WTC11 (cell line): ENCODE measurements around the gene HMMR. TPM values are rescaled to one million over a fixed set of nuclear protein-coding genes. Genes with fewer than 3 reads are reported as not detected.

Experiments used
- ATAC-seq: fragments of 200-7000 bp; cut with Tn5 transposase; 2 replicates; pipeline ENCODE4 v1.10.0; 2021; ENCODE audit warnings: mild to moderate bottlenecking, moderate library complexity
- CTCF ChIA-PET: fragments of 300-600 bp; sonication (Branson Sonifier 250); formaldehyde crosslinking; loops from one replicate; lab custom pipeline; 2021; ENCODE audit warnings: antibody characterized with exemption; lab: Charles Lee
- POLR2A ChIA-PET: fragments of 350-600 bp; sonication (Branson Sonifier 250); formaldehyde crosslinking; loops from one replicate; lab custom pipeline; 2021; ENCODE audit warnings: antibody characterized with exemption; lab: Charles Lee
- DNase-seq: peaks from one replicate; pipeline ENCODE4 v3.0.0; 2021; ENCODE audit warnings: low spot score
- H3K27ac Mint-ChIP-seq: 2 replicates; pipeline ENCODE4 v1.8.0; 2021; ENCODE audit warnings: mixed read lengths
- H3K27me3 Mint-ChIP-seq: 2 replicates; pipeline ENCODE4 v1.8.0; 2021; ENCODE audit warnings: low read depth, mild to moderate bottlenecking, moderate library complexity, mixed read lengths
- H3K36me3 Mint-ChIP-seq: 2 replicates; pipeline ENCODE4 v1.8.0; 2021; ENCODE audit warnings: mixed read lengths
- H3K4me1 Mint-ChIP-seq: 2 replicates; pipeline ENCODE4 v1.8.0; 2022; ENCODE audit warnings: mixed read lengths
- H3K4me3 Mint-ChIP-seq: 2 replicates; pipeline ENCODE4 v1.8.0; 2021; ENCODE audit warnings: mild to moderate bottlenecking, moderate library complexity, mixed read lengths
- H3K9me3 Mint-ChIP-seq: 2 replicates; pipeline ENCODE4 v1.8.0; 2021; ENCODE audit warnings: mixed read lengths
- CREM ChIP-seq: sonication (generic); formaldehyde crosslinking; IDR thresholded peaks from 2 replicates; pipeline ENCODE4 v1.8.1; 2022; ENCODE audit warnings: mild to moderate bottlenecking, missing genetic modification reagents, moderate library complexity
- FOXP1 ChIP-seq: sonication (generic); formaldehyde crosslinking; IDR thresholded peaks from 2 replicates; pipeline ENCODE4 v1.8.0; 2022; ENCODE audit warnings: missing genetic modification reagents, mild to moderate bottlenecking, moderate library complexity, borderline replicate concordance
- GRHL2 ChIP-seq: fragments of 250-450 bp; sonication (Bioruptor Pico); IDR thresholded peaks from 2 replicates; pipeline ENCODE4 v1.8.0; 2022; ENCODE audit warnings: mild to moderate bottlenecking, moderate library complexity; ENCODE audit not compliant: insufficient replicate concordance, severe bottlenecking
- GTF2I ChIP-seq: fragments of 250-450 bp; sonication (Bioruptor Pico); conservative IDR thresholded peaks from 2 replicates; pipeline ENCODE4 v1.4.0; 2021; ENCODE audit warnings: mild to moderate bottlenecking
- MXD4 ChIP-seq: fragments of 250-450 bp; sonication (Bioruptor Pico); IDR thresholded peaks from 2 replicates; pipeline ENCODE4 v1.8.0; 2021; ENCODE audit warnings: mild to moderate bottlenecking, moderate library complexity, borderline replicate concordance
- MYBL2 ChIP-seq: sonication (generic); formaldehyde crosslinking; IDR thresholded peaks from 2 replicates; pipeline ENCODE4 v1.8.1; 2023; ENCODE audit warnings: mild to moderate bottlenecking, moderate library complexity, missing genetic modification reagents
- NFATC4 ChIP-seq: fragments of 250-450 bp; sonication (Bioruptor Pico); IDR thresholded peaks from 2 replicates; pipeline ENCODE4 v1.9.0; 2021; ENCODE audit warnings: mild to moderate bottlenecking
- PRRX2 ChIP-seq: fragments of 250-450 bp; sonication (Bioruptor Pico); IDR thresholded peaks from 2 replicates; pipeline ENCODE4 v1.8.0; 2021; ENCODE audit warnings: mild to moderate bottlenecking
- RORB ChIP-seq: fragments of 250-450 bp; sonication (Bioruptor Pico); IDR thresholded peaks from 2 replicates; pipeline ENCODE4 v1.9.0; 2021; ENCODE audit warnings: mild to moderate bottlenecking
- SP1 ChIP-seq: sonication (generic); formaldehyde crosslinking; conservative IDR thresholded peaks from 2 replicates; pipeline ENCODE4 v1.8.1; 2022; ENCODE audit warnings: missing genetic modification reagents
- TCF7 ChIP-seq: sonication (generic); formaldehyde crosslinking; IDR thresholded peaks from 2 replicates; pipeline ENCODE4 v1.8.0; 2022; ENCODE audit warnings: mild to moderate bottlenecking, low read depth, missing genetic modification reagents, moderate library complexity
- ZBTB21 ChIP-seq: sonication (generic); formaldehyde crosslinking; IDR thresholded peaks from 2 replicates; pipeline ENCODE4 v1.8.1; 2023; ENCODE audit warnings: mild to moderate bottlenecking, missing genetic modification reagents, borderline replicate concordance
- ZNF121 ChIP-seq: sonication (generic); formaldehyde crosslinking; IDR thresholded peaks from 2 replicates; pipeline ENCODE4 v1.8.0; 2023; ENCODE audit warnings: missing genetic modification reagents
- ZNF232 ChIP-seq: sonication (generic); formaldehyde crosslinking; IDR thresholded peaks from 2 replicates; pipeline ENCODE4 v1.8.0; 2022; ENCODE audit warnings: mild to moderate bottlenecking, missing genetic modification reagents
- ZNF263 ChIP-seq: sonication (generic); formaldehyde crosslinking; IDR thresholded peaks from 2 replicates; pipeline ENCODE4 v1.8.1; 2022; ENCODE audit warnings: low read depth, mild to moderate bottlenecking, moderate library complexity, missing genetic modification reagents
- ZNF396 ChIP-seq: fragments of 250-450 bp; sonication (Bioruptor Pico); IDR thresholded peaks from 2 replicates; pipeline ENCODE4 v1.8.0; 2021; ENCODE audit warnings: mild to moderate bottlenecking, moderate library complexity, borderline replicate concordance
- ZNF423 ChIP-seq: fragments of 250-450 bp; sonication (Bioruptor Pico); IDR thresholded peaks from 2 replicates; pipeline ENCODE4 v2.1.2; 2022; ENCODE audit warnings: mild to moderate bottlenecking, moderate library complexity
- total RNA-seq: library from RNA; stranded (reverse); gene quantifications from 3 replicates; pipeline ENCODE4 v1.2.3, GENCODE V29; 2021
- TF ChIP-seq, protein P1 (sequence below): fragments of 250-450 bp; sonication (Bioruptor Pico); IDR thresholded peaks from 2 replicates; pipeline ENCODE4 v1.9.0; 2021; ENCODE audit warnings: mild to moderate bottlenecking
- TF ChIP-seq, protein P2 (sequence below): fragments of 250-450 bp; sonication (Bioruptor Pico); IDR thresholded peaks from 2 replicates; pipeline ENCODE4 v1.8.0; 2021; ENCODE audit warnings: mild to moderate bottlenecking
- TF ChIP-seq, protein P3 (sequence below): sonication (generic); formaldehyde crosslinking; IDR thresholded peaks from 2 replicates; pipeline ENCODE4 v1.8.1; 2023; ENCODE audit warnings: mild to moderate bottlenecking, missing genetic modification reagents
- TF ChIP-seq, protein P4 (sequence below): sonication (generic); formaldehyde crosslinking; IDR thresholded peaks from 2 replicates; pipeline ENCODE4 v1.8.1; 2023; ENCODE audit warnings: mild to moderate bottlenecking, moderate library complexity, missing genetic modification reagents
- TF ChIP-seq, protein P5 (sequence below): sonication (generic); formaldehyde crosslinking; IDR thresholded peaks from 2 replicates; pipeline ENCODE4 v1.8.0; 2023; ENCODE audit warnings: missing genetic modification reagents, mild to moderate bottlenecking, borderline replicate concordance

The HMMR gene
- total RNA-seq, 1 experiment from 2014 or later: 78.5 TPM

DNA sequence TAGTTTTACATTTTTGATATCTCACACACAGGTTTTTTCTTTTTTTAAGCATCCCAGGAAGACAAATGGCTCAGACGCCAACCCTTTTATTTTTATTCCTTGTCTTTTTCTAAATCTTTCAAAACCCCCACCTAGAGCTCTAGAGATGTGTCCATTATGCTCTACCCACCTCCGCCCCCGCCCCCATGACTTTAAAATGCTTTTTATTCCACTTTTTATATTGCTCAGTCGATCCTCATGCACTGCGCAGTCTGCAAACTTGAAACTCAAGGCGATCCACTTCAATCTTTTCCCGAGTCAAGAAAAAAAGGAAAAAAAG lies 44.6 kb downstream of the HMMR start:
- Mint-ChIP-seq H3K4me1 (peaks cover 49% of the 10 kb centered on the region), H3K27me3 (no peaks in the 10 kb centered on the region), H3K36me3 (peaks cover 4% of the 10 kb centered on the region), H3K9me3 (no peaks in the 10 kb centered on the region), H3K4me3 (peak overlapping the region; percentile 97), H3K27ac (peak overlapping the region; percentile 98)
- CTCF ChIA-PET: interaction anchor here (0.8 to 1.1 kb wide), 5 partner anchors 9 to 58 kb away, joined by 3 to 4 read pairs (median 3); no protein-coding TSS in a partner anchor
- ATAC-seq (no peak; the same call in 1 of the 2 replicates), DNase-seq (no peak)
- no peak for TF ChIP-seq GRHL2 (CRISPR knock-in tag)
- TF ChIP-seq, protein P1, sequence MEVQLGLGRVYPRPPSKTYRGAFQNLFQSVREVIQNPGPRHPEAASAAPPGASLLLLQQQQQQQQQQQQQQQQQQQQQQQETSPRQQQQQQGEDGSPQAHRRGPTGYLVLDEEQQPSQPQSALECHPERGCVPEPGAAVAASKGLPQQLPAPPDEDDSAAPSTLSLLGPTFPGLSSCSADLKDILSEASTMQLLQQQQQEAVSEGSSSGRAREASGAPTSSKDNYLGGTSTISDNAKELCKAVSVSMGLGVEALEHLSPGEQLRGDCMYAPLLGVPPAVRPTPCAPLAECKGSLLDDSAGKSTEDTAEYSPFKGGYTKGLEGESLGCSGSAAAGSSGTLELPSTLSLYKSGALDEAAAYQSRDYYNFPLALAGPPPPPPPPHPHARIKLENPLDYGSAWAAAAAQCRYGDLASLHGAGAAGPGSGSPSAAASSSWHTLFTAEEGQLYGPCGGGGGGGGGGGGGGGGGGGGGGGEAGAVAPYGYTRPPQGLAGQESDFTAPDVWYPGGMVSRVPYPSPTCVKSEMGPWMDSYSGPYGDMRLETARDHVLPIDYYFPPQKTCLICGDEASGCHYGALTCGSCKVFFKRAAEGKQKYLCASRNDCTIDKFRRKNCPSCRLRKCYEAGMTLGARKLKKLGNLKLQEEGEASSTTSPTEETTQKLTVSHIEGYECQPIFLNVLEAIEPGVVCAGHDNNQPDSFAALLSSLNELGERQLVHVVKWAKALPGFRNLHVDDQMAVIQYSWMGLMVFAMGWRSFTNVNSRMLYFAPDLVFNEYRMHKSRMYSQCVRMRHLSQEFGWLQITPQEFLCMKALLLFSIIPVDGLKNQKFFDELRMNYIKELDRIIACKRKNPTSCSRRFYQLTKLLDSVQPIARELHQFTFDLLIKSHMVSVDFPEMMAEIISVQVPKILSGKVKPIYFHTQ (CRISPR knock-in tag): peak; percentile 38; the same call in 1 of the 2 replicates
- POLR2A ChIA-PET: interaction anchor here (1.1 to 4.7 kb wide), 6 partner anchors 11 to 67 kb away, joined by 3 to 77 read pairs (median 6); partner anchors contain the start of genes CCNG1, HMMR and NUDCD2

DNA sequence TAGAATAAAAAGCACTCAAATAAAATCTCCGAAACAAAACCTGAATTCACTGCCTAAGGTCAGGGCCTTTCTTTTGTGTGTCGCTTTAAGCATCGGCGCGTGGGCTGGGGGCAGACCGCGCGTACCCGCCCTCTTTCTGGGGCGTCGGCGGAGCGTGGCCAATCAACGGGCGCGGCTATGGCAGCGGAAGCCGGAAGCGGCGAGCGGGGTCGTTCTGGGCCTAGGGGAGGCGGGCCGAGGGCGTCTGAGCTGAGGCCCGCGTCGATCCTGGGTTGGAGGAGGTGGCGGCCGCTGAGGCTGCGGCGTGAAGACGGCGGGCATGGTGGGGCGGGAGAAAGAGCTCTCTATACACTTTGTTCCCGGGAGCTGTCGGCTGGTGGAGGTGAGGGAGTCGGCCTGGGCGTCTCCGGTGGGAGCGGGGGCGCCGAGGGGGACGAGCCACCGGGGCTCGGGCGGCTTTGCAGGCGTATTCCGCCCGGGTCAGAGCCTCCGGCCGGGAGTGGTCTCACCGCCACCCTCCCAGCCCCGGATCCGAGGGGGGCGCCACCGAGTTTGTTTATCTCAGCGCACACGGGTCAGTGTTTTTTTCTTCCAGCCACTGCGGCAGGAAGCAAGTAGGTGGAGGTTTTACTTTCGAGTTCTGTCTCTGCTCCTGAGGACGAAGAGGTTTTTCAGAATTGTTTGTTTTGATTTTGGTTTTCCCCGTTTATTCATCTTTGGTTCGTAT lies 45.1 kb downstream of the HMMR start, which contains the start of gene MAT2B:
TSS of gene MAT2B (plus strand) at position 252 of the 727 bp plus-strand sequence. CDS start at position 320, 68 bp downstream.
- CTCF ChIA-PET: interaction anchor here (0.8 to 1.1 kb wide), 5 partner anchors 10 to 58 kb away, joined by 3 to 4 read pairs (median 3); no protein-coding TSS in a partner anchor
- DNase-seq (peak; percentile 94), ATAC-seq (peak; percentile 91)
- H3K27ac Mint-ChIP-seq: peak within 1 kb of the TSS; percentile 98
- POLR2A ChIA-PET: interaction anchor here (1.1 to 4.7 kb wide), 6 partner anchors 11 to 68 kb away, joined by 3 to 77 read pairs (median 6); partner anchors contain the start of genes CCNG1, HMMR and NUDCD2
- H3K27me3 Mint-ChIP-seq: no peaks in the 10 kb centered on the region
- H3K36me3 Mint-ChIP-seq: peaks cover 4% of the 10 kb centered on the region
- H3K4me3 Mint-ChIP-seq: peak within 1 kb of the TSS; percentile 97
- no peaks in the 10 kb centered on the region for H3K9me3 Mint-ChIP-seq
- H3K4me1 Mint-ChIP-seq: peaks cover 51% of the 10 kb centered on the region
- TF ChIP-seq NFATC4 (CRISPR knock-in tag): peak; percentile 71; the same call in 1 of the 2 replicates
- TF ChIP-seq RORB (CRISPR knock-in tag): no peak
- no peak for TF ChIP-seq ZNF263 (CRISPR knock-in tag)
- TF ChIP-seq PRRX2 (CRISPR knock-in tag): peak; percentile 71; the same call in 1 of the 2 replicates
- 0 out of 2 replicates have a peak, but pooled peaks have one; percentile 25 for TF ChIP-seq ZNF232 (CRISPR knock-in tag)
- TF ChIP-seq MYBL2 (CRISPR knock-in tag): peak; percentile 63; the same call in 1 of the 2 replicates
- TF ChIP-seq ZNF121: no peak
- TF ChIP-seq GTF2I (CRISPR knock-in tag): no peak
- no peak for TF ChIP-seq MXD4 (CRISPR knock-in tag)
- TF ChIP-seq ZNF423 (CRISPR knock-in tag): no peak
- 0 out of 2 replicates have a peak, but pooled peaks have one; percentile 64 for TF ChIP-seq ZBTB21 (CRISPR knock-in tag)
- TF ChIP-seq, protein P2, sequence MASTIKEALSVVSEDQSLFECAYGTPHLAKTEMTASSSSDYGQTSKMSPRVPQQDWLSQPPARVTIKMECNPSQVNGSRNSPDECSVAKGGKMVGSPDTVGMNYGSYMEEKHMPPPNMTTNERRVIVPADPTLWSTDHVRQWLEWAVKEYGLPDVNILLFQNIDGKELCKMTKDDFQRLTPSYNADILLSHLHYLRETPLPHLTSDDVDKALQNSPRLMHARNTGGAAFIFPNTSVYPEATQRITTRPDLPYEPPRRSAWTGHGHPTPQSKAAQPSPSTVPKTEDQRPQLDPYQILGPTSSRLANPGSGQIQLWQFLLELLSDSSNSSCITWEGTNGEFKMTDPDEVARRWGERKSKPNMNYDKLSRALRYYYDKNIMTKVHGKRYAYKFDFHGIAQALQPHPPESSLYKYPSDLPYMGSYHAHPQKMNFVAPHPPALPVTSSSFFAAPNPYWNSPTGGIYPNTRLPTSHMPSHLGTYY: no peak
- TF ChIP-seq TCF7 (CRISPR knock-in tag): no peak
- TF ChIP-seq SP1 (CRISPR knock-in tag): peak; percentile 94
- no peak for TF ChIP-seq ZNF396
- TF ChIP-seq CREM (CRISPR knock-in tag): 0 out of 2 replicates have a peak, but pooled peaks have one; percentile 82
- TF ChIP-seq, protein P3, sequence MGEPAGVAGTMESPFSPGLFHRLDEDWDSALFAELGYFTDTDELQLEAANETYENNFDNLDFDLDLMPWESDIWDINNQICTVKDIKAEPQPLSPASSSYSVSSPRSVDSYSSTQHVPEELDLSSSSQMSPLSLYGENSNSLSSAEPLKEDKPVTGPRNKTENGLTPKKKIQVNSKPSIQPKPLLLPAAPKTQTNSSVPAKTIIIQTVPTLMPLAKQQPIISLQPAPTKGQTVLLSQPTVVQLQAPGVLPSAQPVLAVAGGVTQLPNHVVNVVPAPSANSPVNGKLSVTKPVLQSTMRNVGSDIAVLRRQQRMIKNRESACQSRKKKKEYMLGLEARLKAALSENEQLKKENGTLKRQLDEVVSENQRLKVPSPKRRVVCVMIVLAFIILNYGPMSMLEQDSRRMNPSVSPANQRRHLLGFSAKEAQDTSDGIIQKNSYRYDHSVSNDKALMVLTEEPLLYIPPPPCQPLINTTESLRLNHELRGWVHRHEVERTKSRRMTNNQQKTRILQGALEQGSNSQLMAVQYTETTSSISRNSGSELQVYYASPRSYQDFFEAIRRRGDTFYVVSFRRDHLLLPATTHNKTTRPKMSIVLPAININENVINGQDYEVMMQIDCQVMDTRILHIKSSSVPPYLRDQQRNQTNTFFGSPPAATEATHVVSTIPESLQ (CRISPR knock-in tag): no peak
- TF ChIP-seq, protein P4, sequence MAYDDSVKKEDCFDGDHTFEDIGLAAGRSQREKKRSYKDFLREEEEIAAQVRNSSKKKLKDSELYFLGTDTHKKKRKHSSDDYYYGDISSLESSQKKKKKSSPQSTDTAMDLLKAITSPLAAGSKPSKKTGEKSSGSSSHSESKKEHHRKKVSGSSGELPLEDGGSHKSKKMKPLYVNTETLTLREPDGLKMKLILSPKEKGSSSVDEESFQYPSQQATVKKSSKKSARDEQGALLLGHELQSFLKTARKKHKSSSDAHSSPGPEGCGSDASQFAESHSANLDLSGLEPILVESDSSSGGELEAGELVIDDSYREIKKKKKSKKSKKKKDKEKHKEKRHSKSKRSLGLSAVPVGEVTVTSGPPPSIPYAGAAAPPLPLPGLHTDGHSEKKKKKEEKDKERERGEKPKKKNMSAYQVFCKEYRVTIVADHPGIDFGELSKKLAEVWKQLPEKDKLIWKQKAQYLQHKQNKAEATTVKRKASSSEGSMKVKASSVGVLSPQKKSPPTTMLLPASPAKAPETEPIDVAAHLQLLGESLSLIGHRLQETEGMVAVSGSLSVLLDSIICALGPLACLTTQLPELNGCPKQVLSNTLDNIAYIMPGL: peak; percentile 93; the same call in 1 of the 2 replicates
- peak; percentile 78 for TF ChIP-seq FOXP1
- TF ChIP-seq, protein P5, sequence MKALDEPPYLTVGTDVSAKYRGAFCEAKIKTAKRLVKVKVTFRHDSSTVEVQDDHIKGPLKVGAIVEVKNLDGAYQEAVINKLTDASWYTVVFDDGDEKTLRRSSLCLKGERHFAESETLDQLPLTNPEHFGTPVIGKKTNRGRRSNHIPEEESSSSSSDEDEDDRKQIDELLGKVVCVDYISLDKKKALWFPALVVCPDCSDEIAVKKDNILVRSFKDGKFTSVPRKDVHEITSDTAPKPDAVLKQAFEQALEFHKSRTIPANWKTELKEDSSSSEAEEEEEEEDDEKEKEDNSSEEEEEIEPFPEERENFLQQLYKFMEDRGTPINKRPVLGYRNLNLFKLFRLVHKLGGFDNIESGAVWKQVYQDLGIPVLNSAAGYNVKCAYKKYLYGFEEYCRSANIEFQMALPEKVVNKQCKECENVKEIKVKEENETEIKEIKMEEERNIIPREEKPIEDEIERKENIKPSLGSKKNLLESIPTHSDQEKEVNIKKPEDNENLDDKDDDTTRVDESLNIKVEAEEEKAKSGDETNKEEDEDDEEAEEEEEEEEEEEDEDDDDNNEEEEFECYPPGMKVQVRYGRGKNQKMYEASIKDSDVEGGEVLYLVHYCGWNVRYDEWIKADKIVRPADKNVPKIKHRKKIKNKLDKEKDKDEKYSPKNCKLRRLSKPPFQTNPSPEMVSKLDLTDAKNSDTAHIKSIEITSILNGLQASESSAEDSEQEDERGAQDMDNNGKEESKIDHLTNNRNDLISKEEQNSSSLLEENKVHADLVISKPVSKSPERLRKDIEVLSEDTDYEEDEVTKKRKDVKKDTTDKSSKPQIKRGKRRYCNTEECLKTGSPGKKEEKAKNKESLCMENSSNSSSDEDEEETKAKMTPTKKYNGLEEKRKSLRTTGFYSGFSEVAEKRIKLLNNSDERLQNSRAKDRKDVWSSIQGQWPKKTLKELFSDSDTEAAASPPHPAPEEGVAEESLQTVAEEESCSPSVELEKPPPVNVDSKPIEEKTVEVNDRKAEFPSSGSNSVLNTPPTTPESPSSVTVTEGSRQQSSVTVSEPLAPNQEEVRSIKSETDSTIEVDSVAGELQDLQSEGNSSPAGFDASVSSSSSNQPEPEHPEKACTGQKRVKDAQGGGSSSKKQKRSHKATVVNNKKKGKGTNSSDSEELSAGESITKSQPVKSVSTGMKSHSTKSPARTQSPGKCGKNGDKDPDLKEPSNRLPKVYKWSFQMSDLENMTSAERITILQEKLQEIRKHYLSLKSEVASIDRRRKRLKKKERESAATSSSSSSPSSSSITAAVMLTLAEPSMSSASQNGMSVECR (CRISPR knock-in tag): no peak
